ENCODE measurements around the gene HCRTR2. TPM values are rescaled to one million over a fixed set of nuclear protein-coding genes. Genes with fewer than 3 reads are reported as not detected.
A peak's percentile ranks its signal among the peaks of the same experiment; 100 is the strongest.
"Not testable (repeated sequence)": the region's sequence is repeated elsewhere in the genome, so short reads cannot be mapped to it uniquely, and the experiment has no call there.

Gene HCRTR2
- total RNA-seq, 1 donor, result not detected

DNA sequence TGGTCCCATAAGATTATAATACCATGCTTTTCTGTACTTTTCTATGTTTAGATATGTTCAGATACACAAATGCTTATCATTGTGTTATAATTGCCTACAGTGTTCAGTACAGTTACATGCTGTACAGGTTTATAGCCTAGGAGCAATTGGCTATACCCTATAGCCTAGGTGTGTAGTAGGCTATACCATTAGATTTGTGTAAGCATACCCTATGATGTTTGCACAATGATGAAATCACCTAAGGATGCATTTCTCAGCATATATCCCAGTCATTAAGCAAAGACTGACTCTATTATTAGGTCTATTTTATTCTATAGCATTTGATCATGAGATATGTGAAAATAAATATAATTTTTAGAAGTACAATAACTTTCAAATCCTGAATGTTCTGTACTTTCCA lies 36.6 kb downstream of the HCRTR2 start:
- no peak for DNase-seq (ENCODE audit: low read depth in 2 of 3, low spot score in 2 of 3)

DNA sequence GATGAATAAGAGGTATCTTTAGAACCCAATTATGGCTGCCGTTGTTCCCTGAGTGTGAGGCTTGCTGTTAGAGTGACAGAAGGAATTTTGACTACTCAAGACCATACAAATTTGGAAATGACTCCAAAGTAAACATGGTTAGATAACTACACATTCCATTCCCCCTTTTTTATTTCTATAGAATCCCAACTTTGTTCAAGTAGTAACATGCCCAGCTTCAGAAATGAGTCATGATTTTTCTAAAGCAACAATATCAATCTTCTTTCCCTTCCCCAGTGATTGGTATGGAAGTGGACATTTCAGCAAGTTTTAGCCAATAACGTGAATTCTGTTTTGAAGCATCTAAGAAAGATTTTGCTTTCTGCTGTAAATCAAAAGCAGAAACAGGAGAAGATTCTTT lies 37.8 kb downstream of the HCRTR2 start:
- no peak for DNase-seq (ENCODE audit: low read depth in 2 of 3, low spot score in 2 of 3)

DNA sequence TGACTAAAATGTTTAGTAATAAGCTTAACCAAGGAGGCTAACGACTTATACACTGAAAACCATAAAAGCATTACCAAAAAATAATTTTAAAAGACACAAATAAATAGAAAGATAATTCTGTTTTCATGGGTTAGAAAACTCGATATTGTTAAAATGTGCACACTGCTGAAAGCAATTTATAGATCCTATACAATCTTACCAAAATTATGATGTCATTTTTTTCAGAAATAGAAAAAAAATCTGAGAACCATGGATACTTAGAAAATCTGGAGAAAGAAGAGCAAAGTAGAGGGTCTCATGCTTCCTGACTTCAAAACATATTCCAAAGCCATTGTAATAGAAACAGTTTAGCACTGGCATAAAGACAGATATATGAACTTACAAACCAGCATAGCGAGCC lies 46.6 kb downstream of the HCRTR2 start:
- no peak for DNase-seq (ENCODE audit: low read depth in 2 of 3, low spot score in 2 of 3)

DNA sequence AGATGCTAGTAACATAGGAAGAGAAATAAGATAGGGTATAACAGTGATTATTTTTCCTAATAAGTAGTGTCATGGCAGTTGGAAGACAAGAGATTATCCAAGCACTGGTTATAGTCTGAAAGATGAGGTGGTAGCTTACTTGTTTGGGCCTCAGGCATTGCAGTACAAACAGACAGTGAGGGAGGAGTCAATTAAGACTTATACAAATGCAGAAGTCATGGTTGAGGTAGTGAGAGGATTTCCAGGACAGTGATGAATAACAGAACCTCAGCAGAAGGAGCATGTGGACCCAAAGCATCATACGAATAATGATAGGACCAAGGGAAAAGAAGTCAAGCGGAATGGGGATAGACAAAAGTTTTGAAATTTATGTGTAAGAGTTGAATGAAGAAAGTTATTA lies 53.5 kb downstream of the HCRTR2 start:
- no peak for DNase-seq (ENCODE audit: low read depth in 2 of 3, low spot score in 2 of 3)

DNA sequence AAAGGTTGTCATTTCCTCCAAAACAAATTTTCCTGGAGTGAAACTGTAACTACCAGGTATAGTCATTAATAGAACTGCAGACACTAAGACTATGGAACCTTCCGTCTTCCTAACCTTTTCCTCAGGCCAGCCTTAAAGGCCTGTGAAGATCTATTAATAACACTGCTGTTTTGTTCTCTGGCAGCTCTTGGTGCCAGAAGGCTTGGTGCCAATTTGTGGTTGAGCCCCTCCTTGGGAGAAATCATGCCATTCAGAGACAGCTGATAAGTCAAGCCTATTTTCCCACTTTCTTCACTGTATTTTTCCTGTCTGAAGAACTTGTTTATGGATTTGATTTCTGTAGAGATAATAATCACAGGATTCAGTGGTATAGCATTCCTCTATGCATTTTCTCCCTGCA lies 64.8 kb downstream of the HCRTR2 start:
- DNase-seq (ENCODE audit: low read depth in 2 of 3, low spot score in 2 of 3), result no peak

DNA sequence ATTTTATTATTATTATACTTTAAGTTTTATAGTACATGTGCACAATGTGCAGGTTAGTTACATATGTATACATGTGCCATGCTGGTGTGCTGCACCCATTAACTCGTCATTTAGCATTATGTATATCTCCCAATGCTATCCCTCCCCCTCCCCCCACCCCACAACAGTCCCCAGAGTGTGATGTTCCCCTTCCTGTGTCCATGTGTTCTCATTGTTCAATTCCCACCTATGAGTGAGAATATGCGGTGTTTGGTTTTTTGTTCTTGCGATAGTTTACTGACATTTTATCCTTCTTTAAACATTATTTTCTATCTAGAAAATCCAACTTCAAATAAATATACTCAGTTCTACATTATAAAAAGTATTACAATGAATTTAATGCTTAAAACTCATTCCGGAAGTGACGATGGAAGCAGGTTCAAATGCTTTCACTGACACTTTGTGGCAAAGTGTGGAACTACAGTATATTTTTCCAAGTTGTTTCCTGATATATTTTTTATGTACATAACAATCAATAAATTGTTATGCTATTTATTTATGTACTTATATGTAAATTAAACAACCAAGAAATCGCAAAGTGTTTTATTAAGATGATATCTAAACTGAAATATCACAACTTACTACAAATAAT lies 66.8 kb downstream of the HCRTR2 start:
- peak in 2 of 3 donors; percentile 20 to 54 for DNase-seq (ENCODE audit: low read depth in 2 of 3, low spot score in 2 of 3)

DNA sequence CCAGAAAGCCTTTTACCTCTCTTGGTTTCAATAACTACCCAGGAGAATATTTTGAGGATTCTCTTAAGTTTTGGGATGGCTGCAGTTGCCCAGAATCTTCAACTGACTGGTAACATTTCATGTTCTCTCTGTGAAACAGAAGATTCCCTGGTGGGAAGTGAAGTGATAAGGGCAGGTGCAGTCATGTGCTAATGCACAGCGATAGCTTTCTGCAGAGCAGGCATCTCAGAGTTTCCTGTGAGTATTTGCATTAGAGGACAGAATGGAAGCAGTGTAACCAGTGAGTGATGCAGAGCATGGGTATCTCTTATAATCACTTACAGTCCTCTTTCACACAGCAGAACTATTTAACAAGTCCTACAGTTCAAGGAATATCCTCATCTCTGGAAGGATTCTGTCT lies 76.1 kb downstream of the HCRTR2 start:
- no peak for DNase-seq (ENCODE audit: low read depth in 2 of 3, low spot score in 2 of 3)

DNA sequence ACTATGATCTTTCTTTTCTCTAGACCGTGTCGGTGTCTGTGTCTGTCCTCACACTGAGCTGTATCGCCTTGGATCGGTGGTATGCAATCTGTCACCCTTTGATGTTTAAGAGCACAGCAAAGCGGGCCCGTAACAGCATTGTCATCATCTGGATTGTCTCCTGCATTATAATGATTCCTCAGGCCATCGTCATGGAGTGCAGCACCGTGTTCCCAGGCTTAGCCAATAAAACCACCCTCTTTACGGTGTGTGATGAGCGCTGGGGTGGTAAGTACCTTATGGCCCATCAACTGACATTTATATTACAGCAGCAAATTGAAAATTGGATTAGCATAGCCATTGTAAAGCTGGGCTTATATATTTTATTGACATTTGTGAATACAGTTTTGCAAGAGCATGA lies 80.8 kb downstream of the HCRTR2 start:
- no peak for DNase-seq (ENCODE audit: low read depth in 2 of 3, low spot score in 2 of 3)

DNA sequence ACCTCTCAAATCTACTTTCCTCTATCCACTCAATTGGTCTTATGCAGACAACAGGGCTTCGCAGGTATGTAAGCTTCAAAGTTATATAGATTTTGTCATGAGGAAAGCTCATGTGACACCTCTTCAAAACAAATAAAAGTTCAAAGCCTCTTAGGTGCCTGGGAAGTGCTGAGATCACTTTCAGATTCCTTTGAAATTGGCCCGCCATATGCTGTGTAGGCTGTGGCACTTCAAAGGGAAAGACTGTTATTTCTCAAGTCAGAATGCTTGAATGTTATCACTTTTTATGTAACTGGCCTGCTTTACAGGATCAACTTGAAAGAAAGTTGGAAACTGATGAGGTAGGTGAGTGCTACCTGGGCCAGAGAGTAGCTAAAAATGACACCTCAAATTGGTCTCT lies 85.9 kb downstream of the HCRTR2 start:
- no peak for DNase-seq (ENCODE audit: low read depth in 2 of 3, low spot score in 2 of 3)

DNA sequence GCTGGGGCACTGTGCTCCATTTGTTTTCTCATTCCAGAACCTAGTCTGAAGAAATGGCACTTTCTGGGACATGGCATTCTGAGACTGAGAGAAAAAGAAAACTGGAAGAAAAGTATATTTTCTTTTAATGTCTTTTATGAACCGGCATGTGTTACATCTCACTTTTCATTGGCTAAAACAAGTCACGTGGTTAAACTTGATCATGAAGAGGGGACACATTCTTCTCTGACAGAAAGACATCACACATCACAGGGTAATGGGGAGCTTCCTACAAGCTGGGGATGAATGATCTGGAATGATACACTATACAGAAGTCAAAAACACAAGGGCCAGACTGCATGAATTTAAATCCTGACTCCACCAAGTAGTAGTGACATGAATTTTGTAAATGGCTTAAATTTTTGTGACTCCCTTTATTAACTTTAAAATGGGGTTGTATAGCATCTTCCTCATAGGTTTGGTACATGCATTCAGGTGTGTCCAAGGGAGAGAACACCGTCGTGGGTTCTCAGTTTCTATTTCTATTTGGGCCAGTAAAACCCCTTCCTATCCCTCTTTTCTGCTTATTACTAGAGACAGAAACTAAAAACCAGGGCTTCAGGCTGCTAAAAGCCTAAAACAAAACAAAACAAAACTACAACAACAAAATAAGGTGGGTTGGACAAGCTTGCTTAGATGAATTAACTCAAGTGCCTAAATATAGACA lies 91.2 kb downstream of the HCRTR2 start:
- DNase-seq (ENCODE audit: low read depth in 2 of 3, low spot score in 2 of 3), result no peak

DNA sequence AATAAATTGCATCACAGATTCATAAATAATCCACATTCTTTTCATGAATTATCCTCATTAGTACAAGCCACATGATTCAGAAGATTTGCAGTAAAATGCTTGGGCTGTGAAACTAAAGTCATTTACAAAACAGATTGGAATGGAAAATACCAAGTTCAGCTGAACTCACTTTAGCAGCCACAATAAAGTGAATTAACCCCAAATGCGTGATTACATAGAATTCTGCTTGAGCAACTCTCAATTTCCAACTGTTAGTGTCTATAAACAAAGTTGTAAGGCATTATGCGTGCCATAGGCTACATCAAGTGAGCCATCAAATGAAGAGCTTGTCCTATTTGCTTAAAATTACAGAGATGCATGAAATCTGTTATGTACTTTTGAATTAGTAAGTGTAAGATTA lies 92.6 kb downstream of the HCRTR2 start:
- no peak for DNase-seq (ENCODE audit: low read depth in 2 of 3, low spot score in 2 of 3)

DNA sequence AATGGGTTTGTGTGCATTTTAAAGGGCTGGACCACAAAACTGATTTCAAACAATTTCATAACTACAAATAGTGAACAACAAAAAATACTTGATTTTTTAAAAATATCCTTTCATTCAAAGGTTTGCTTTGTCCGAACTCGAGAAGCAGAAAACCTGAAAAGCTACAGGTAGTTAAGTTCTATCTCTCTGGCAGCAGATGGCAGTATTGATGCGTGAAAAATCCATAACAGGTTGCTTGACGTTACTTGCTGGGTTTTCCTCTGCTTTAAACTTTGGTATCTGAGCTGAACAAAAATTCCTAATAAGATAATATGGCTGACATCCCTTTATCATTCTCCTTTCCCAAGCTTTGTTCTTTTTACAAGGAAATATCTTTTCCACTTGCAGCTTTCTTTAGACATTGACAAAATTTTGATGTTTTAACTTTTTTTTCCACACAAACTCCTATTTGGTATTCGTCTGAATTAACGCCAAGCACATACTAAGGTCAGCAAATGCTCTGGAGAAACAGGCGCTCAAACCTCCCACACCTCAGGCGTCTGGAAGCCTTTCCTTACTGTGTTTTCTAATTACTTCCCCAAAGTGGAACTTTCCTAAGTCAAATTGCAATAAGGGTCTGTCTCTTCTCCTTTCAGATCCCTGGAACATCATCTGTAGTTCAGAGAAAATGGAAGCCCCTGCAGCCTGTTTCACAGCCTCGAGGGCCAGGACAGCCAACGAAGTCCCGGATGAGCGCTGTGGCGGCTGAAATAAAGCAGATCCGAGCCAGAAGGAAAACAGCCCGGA lies 102.6 kb downstream of the HCRTR2 start:
- DNase-seq (ENCODE audit: low read depth in 2 of 3, low spot score in 2 of 3), result peak in 2 of 3 donors; percentile 23 to 45

DNA sequence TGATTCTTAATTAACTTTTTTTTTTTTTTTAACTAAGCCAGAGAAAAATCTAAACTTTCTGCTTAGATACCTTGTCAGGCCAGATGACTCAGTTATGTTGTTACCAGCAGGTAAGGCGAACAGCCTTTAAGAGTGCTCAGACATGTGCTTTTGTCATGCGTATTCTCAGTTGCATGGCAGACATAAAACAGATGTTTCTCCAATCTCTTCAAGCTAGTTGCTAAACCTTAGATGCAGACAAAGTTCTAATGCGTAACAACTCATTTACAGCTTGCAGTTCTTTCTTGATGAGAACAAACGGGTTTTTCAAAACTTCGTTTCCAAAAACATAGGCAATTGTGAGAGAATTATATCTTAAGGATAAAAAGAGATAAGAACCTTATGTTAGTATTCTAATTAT lies 103.3 kb downstream of the HCRTR2 start:
- no peak for DNase-seq (ENCODE audit: low read depth in 2 of 3, low spot score in 2 of 3)

DNA sequence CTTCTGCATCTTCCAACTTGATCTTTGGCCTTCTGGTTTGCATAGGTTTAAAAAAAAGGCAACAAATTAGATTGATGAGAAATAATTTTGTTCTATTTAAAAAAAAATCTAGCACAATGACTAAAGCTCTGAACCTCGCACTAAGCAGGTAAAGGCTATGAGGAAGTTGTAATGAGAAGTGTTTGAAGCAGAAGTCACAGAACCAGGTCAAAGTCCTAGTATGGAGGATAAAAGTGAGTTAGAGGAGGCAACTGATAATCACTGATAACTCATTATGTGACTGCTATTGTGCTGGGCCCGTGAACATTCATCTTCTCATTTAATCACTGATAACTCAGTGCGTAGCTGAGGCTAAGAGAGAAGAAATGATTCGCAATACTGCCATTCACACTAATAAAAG lies 106.9 kb downstream of the HCRTR2 start:
- DNase-seq (ENCODE audit: low read depth in 2 of 3, low spot score in 2 of 3), result no peak

DNA sequence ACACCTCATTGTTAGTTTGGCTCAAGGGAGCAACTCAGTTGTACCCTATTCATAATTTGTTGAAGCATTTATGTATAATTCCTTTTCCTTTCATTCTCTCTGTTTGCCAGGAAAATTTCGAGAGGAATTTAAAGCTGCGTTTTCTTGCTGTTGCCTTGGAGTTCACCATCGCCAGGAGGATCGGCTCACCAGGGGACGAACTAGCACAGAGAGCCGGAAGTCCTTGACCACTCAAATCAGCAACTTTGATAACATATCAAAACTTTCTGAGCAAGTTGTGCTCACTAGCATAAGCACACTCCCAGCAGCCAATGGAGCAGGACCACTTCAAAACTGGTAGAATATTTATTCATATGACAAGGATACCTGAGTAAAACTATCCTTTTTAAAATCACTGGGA lies 107.8 kb downstream of the HCRTR2 start:
- DNase-seq (ENCODE audit: low read depth in 2 of 3, low spot score in 2 of 3), result no peak

DNA sequence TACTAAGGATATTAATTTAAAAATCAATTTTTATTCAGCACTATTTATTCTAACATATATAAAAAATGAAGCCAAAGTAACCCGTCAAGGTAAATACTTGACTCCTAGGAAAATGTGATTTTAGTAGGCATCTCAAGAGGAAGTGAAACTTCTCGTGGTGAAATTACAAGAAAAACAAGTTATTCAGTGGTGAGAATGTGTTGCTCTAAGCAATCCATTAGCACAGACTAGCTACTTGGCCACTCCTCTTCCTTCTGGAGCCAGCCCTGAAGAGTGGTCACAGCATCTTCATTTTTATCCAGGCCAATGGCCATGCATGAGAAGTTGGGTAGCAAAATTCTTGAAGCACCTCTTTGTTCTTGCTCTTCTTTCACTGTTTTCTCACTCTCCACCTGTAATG lies 112.5 kb downstream of the HCRTR2 start:
- no peak for DNase-seq (ENCODE audit: low read depth in 2 of 3, low spot score in 2 of 3)

DNA sequence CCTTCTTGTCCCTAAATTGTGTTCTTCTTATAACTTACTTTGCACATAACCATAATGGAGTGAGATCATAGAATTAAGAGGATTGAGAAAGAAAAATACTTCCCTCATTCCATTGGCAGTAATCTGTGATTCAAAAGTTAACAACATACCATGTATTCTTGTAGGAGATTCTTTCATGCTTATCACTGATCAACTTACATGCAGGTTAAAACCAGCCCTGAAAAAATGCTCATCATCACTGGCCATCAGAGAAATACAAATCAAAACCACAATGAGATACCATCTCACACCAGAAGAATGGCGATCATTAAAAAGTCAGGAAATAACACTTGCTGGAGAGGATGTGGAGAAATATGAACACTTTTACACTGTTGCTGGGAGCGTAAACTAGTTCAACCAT lies 116.4 kb downstream of the HCRTR2 start:
- no peak for DNase-seq (ENCODE audit: low read depth in 2 of 3, low spot score in 2 of 3)

DNA sequence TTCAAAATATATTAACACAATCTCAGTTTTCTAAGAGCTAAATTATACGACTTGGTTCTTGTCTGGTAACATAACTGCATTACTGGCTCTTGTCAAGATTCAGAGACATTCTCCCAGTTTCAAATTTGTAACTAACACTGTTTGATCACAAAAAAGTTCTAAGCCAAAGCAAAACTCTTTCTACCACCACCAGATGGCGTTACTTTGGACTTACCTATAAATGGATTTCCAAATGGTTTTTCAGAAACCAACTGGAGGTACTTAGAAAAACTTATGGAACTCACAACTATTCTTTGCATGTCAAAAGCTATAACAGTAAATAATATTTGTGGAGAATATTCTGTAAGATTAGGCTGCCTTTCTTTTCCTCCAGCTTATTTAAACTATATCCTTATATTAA lies 118.8 kb downstream of the HCRTR2 start:
- DNase-seq (ENCODE audit: low read depth in 2 of 3, low spot score in 2 of 3), result no peak

DNA sequence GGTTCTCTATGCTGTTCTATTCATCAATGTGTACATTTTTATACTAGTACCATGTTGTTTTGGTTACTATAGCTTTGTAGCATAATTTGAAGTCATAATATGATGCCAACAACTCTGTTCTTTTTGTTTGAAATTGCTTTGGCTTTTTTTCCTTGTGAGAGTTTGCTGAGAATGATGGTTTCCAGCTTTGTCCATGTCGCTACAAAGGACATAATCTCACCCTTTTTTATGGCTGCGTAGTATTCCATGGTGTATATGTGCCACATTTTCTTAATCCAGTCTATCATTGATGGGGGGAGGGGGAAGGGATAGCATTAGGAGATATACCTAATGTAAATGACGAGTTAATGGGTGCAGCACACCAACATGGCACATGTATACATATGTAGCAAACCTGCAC lies 122.9 kb downstream of the HCRTR2 start:
- DNase-seq (ENCODE audit: low read depth in 2 of 3, low spot score in 2 of 3), result not testable (repeated sequence)

DNA sequence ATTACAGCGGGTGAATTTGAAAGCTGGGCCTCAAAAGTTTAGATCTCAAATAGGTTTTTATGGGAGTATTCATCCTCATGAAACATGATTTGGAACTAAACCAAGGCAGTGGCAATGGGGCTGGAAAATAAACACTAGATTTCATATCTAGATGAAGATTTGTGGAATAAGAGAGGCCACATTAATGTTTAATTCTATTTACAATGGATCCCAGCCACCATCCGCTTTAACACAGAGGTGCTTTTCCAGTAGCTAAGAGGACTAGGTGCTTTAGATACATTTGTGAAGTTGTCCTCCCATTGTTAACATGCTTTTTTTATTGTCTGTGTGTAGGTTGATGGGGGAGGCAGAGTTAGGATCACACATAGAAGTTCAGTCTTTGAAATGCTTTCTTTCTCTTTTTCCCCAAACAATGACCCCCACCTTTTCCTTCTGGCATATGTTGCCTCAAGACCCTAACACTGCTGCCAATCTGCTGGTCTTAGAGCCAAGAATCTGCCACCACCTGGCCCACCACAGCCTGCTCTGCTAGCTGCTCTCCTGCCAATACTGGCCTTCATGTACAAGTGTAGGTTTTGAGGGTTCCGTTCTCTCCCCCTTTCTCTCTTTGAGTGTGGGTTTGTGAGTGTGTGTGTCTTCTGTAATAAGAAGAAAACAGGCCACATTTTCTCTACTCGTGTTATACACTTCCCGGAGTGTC lies 125.1 kb downstream of the HCRTR2 start:
- DNase-seq (ENCODE audit: low read depth in 2 of 3, low spot score in 2 of 3), result no peak

DNA sequence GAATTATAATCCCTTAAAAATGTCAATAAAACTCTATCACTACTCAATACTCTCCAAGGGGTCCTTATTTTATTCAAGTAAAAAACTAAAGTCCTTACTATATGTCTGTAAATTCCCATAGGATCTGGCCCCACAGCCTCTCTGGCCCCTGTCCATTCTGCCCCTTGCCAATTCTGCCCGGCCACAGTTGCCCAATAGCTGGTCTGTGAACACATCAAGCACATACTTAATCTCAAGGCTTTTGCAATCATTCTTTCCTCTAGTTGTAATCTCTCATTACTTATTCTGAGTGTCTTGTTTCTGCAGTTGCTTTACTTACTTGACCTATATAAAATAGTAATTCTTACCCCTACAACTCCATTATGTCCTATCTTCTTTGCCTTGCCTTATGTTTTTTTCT lies 130.4 kb downstream of the HCRTR2 start:
- no peak for DNase-seq (ENCODE audit: low read depth in 2 of 3, low spot score in 2 of 3)
